NOMO-1 treated with DMSO at 0.1 percent for 48 hours (cell line): ENCODE data around the gene RPL31.
A peak's percentile ranks its signal among the peaks of the same experiment; 100 is the strongest.

Source experiments
- DNase-seq: peaks from one replicate; lab custom pipeline; 2025; ENCODE audit not compliant: unreplicated experiment; lab: John Stamatoyannopoulos, UW

The RPL31 gene

DNA sequence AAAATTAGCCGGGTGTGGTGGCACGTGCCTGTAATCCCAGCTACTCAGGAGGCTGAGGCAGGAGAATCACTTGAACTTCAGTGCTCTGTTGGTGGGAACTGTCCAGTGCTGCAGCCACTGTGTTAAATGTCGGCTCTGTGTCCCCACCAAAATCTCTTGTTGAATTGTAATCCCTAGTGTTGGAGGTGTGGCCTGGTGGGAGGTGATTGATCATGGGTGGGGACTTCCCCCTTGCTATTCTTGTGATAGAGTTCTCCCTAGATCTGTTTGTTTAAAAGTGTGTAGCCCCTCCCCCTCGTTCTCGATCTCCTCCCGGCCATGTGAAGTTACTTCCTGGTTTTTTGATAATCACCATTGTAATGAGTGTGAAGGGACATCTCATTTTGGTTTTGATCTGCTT, 9.8 kb upstream of the RPL31 start:
- peak; percentile 45 for DNase-seq

DNA sequence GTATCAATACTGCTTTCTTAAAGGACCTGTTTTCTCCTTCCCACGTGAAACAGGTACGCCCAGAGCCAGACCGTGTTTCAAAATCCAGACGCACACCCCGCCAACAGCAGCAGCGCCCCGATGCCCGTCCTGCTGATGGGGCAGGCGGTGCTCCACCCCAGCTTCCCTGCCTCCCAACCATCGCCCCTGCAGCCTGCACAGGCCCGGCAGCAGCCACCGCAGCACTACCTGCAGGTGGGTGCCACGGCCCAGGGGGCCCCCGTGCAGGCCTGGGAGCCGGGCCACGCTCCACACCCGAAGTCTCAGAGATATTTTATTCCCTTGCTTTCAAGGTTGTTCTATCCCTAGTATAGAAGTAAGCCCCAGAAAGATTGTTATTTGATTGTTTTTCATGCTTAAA, 8.8 kb upstream of the RPL31 start:
- DNase-seq = no peak

DNA sequence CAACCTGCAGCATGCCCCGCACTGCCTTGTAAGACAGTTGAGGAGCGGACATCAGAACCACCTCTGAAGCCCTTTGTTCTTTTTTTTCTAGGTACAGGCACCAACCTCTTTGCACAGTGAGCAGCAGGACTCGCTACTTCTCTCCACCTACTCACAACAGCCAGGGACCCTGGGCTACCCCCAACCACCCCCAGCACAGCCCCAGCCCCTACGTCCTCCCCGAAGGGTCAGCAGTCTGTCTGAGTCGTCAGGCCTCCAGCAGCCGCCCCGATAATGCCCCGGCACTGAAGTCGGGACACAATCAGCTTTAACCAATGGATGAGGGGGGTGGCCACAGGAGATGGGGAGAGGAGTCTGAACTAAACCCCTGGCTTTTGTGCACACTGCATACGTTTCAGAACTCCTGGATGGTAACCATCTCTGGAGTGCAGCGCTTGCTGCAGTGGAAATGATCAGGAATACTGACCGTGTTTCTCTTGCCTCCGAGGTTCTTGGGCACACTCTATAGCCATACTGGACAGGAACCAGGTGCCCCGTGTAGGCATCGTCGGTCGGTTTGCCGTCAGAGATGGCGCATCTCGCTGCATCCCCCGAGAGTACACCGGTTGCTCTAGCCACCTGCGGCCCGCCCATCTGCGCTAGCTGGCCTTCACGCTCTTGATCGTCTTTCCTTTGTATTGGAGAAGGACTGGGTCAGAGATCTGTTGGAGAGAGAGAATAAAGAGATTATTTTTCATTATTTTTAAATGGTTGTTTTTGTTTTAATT, 6.6 kb upstream of the RPL31 start:
- DNase-seq = no peak

DNA sequence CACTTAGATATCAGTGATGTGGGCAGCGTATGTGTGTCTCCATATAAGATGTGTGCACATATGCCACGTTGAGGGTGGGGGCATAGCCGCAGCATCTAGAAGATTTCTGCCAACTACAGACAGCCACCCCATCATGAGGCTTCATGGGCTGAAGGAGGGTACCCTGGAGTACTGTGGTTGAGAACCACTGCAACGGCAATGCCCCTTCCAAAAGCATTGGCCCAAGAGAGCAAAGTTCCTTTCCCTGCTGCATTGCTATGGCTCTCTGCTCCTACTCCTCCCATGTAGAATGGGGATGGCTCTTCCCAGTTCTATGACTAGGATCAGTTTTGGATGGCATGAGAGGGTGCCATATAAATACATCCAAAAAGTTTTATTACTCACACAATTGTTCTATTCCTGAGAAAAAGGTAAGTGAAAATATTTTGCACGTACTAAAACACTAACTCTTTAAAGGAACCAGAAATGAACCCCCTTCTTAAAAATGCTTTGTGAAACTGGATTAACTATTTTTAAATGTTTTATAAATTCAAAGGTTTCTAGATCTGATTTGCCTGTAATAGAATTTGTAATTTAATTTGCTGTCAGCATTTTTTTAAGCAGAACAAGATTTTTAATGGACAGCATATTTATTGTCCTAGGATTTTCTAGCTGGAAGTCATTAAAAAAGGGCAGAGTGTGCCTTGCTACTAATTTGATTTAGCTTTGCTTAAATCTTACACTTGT, 4.4 kb upstream of the RPL31 start:
- DNase-seq = no peak

DNA sequence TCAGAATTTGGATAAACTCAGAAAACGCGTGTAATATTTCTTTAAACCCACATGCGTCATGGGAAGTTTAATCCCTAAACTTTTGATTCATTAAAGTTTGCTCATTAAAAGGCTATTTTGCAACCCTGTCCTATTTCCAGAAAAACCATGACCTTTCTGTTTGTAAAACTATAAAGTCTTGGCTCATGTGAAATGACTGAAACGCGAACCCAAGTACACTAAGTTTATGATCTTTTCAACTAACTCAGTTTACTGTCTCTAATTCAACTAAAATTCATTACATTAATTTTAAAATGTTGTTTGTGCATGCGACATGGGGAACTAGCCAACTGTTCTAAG, 3.9 kb upstream of the RPL31 start:
- DNase-seq = no peak

DNA sequence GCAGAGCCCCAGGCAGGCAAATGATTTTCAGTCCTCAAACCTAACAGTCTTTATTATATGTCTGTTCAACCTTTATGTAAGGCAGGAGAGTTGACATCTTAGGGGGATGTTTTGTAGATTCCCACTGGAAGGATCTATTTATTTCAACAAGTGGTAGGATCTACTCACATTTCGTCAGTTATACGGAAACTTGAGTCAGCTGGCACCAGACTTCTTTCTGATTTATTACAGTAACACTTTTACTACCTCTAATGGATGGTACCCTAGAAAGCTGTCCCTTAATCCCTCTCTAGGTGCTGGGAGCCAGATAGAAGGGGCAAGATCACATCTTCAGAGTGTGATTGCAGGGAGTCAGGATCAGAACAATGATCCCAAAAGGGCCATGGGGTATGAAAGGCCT, 2.1 kb upstream of the RPL31 start:
- no peak for DNase-seq

DNA sequence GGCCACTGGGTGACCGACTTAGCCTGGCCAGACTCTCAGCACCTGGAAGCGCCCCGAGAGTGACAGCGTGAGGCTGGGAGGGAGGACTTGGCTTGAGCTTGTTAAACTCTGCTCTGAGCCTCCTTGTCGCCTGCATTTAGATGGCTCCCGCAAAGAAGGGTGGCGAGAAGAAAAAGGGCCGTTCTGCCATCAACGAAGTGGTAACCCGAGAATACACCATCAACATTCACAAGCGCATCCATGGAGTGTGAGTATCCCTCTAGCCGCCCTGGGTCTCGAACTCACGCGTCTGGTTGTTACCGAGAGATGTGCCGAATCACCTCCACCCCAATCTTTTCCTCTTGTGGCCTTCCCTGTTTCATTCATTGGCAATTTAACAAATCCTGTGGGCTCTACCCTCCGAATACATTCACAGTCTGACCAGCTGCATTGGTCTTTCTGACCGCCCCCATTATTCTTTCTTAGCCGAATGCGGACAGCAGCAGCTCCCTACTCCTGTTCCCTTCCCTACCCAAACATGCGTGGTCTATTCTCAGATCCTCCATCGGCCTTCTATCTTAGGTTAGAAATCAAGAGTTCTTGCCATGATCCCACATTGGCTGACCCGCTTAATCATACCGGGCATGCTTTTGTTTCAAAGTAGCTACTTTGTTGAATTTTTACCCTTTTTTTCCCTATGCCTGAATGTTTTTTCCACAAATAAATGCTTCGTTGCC, 631 bp downstream of the RPL31 start:
- DNase-seq = no peak

DNA sequence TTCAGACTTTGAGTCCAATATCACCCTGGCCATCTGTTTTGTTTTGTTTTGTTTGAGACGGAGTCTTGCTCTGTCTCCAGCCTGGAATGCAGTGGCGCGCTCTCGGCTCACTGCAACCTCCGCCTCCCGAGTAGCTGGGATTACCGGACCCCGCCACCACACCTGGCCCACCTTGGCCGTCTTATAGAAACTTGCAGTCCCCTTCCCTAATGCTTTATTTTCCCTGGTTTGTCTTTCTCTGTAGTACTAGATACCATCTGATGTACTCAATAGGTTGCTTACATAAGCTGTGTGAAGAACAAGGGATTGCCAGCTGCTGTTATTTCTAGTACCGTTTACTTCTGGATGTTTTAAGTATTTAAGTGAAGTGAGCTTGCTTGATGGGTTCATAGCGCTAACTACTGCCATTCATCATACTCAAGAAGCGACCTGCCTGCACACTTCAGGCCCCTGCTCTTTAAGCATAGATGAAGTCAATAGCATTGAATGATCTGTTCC, 1.2 kb downstream of the RPL31 start:
- no peak for DNase-seq

DNA sequence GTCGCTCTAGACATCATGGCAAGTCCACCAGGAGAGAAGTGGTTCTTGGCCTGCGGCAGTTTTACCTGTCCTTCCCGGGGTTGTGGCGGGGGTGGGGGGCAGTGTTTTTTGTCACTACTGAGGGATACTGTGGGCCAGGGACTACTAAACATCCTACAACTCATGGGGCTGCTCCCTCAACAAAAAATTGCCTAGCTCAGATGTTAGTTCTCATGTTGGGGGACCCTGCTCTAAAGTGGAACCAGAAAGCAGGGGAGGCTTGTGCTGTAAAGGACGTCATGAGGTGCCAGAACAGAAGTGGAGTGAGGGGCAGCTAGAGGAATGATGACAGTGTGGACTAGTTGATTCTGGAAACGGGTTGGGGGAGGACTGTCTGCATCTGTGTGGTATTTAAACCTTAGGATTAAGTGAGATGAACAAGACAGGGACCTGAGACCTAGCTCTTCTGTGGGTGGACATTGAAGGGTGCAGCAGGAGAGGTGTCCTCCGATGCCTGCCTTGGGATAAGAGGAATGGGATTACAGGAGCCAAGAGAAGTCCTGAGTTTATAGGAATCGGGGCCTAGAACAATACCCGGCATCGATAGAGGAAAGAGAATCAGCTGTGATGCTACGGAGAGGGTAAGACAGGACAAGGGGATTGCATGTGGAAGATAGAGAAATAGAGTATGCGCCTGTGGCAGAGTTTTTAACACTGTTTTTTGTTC, 2.7 kb downstream of the RPL31 start:
- no peak for DNase-seq

DNA sequence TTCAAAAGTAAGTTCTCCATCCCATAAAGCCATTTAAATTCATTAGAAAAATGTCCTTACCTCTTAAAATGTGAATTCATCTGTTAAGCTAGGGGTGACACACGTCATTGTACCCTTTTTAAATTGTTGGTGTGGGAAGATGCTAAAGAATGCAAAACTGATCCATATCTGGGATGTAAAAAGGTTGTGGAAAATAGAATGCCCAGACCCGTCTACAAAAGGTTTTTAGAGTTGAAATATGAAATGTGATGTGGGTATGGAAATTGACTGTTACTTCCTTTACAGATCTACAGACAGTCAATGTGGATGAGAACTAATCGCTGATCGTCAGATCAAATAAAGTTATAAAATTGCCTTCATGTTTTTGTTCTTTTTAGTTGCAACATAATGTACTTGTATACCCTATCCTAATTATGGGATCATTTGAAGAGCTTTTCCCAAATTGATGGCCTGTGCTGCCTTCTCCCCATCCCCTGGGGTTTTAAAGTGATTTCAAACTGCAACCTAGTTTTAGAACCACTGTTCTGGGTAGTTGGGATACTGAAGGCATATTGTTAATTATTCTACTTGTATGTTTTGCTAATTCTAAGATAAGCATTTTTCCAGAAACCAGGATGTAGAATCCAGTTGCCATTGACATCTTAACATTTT, 4.1 kb downstream of the RPL31 start:
- no peak for DNase-seq

DNA sequence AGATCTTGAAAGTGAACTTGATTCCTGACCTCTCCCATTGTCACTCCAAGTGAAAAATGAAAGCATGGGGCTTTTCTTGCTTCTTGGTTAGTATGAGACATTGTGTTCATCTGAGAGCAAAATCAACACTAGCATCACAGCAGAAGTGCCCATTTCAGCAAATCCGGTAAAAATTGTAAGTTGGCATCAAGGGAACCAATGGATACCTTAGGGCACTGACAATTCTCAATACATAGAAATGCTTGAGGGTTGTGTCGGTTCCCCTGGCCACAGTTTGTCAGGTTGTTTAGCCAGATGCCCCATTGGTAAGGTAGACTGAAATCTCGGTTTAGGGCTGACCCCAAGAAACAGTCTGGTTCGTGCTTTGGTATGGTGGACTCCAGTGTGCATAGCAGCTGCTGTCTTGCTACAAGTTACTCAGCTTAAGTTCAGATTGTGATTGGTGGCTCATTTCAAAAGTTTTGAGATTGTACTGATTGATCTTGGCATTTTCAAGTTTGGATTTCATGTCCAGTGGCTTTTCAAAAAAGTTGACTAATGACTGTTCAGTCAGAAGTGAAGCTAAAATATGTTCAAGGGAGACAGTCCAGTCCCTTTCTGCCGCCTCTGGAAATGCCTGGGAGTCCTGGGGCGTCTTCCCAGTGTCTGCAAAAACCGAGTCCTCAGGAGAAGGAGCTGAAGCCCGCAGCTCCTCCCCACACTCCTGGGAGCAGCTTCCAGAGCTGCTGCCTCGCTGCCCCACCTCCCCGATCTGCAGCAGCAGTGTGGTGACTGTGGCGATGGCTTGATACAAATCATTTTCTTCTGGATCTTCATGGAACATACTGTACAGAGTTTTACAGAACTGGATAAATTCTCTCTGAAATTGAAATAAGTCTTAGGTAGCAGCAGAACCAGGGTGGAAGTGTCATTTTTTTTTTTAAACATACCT, 5.6 kb downstream of the RPL31 start:
- no peak for DNase-seq

DNA sequence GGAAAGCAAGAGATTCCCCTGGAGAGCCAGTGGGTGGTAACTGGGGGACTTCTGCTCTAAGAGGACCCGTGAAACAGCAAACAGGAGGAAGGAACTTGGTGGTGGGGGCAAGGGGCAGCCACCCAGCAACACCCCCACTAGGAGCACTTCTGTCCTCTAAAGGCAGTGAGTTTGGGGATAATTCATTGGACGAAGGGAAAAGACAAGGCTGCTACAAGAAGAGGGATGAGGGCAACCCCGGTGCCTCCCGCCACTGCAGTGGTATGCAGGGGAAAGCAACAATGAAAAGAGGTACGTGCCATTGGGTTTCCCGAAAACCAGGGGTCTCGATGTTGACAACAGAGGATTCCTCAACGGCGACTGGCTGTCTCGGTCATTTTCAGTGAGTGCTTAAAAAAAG, 9.1 kb downstream of the RPL31 start:
- DNase-seq = no peak

DNA sequence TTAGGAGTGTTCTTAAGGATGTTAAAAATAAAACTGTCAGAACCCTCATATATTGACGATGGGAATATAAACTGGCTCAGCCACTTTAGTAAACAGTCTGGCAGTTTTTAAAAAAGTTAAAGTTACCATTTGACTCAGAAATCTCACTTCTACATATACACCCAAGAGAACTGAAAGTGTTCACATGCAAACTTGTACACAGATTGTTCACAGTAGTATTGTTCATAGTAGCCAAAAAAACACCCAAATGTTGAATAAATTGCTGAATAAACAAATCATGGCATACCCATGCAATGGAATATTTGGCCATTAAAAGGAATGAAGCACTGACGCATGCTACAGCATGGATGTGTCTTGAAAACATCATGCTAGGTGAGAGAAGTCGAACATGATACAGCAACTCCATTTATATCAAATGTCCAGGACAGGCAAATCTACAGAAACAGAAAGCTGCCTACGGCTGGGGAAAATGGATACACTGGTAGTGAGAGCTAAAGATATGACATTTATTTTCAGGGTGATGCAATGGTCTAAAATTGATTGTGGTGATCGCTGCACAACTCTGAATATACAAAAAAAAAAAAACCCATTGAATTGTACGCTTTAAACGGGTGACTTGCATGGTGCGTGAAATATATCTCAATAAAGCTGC, 10.1 kb downstream of the RPL31 start:
- no peak for DNase-seq

DNA sequence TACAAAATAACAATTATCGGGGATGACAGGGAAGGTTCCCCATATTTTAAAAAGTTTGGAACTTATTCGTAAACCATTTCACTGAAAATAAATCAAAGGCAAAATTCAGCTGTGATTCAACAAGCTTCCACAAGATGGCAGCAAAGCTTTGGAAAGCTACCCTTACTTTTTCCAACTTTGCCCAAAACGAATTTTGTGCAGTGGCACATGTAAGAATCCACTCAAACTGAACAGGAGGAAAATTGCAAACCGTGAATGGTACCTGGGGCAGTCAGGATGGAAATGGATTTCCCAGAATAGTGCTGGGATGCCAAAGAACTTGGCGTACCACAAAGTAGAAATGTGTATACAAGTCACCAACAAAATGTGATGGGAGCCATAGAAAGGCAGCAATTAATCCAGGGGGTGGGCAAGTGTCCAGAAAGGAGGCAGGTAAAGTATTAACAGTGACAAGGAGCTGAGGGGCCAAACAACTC, 10.7 kb downstream of the RPL31 start:
- peak; percentile 19 for DNase-seq

DNA sequence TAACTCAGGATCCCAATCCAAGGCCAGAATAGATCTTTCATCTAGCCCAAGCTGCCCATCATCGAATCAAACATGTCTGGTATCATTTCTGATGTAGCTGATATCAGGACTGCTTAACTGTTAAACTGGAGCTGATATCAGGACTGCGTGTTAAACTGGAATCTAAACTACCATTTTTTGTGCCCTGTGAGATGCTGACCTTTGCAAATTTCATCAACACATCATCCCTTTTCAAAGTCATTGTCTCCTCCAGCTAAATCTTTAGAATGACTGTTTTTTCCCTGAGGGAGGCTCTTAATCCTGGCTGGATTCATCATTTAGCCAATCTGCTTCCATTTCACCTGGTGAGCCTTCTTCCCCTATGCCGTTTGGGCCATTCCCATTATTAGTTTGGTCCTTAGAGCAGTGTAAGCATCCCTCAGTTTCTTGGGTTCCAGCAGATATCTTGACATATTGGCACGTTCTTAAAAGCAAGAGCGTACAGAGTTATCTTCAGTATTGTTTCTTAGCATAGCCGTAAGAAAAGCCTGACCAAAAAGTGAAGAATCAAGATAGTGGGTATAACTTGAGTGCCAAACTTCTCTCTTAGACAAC, 12.3 kb downstream of the RPL31 start:
- DNase-seq = no peak

DNA sequence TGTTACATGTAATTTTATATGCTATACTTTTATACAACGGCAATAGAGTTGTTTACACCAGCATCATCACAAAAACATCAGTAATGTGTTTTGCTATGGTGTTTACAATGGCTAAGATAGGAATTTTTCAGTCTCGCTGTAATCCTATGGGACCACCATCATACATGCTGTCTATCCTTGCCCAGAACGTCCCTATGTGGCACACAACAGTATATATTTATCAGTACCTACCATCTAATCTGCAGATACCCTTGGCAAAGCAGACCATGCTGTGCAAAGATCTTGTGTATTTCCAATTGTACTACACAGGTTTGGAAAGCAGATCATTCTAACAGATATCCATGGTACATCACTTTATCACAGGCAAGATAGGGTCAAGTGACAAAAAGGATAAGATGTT, 15.3 kb downstream of the RPL31 start:
- DNase-seq = no peak

DNA sequence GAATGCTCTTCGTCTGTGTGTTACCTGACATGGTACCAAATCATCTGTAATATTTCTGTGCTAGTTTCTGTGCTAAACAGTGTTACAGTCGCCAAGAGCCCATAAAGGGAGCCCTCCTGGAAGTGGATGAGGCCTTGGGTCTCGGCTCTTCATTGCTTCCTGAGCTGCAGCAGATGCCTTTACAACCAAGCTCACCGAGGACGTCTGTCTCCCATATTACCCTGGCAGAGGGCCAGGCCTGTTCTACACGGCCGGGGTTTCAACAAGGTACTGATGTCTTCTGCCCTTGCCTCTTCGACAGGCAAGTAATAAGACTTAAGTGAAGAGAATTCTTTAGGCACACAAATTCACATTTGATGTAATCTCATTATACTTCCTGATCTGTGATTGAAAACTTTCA, 16.8 kb downstream of the RPL31 start:
- no peak for DNase-seq

DNA sequence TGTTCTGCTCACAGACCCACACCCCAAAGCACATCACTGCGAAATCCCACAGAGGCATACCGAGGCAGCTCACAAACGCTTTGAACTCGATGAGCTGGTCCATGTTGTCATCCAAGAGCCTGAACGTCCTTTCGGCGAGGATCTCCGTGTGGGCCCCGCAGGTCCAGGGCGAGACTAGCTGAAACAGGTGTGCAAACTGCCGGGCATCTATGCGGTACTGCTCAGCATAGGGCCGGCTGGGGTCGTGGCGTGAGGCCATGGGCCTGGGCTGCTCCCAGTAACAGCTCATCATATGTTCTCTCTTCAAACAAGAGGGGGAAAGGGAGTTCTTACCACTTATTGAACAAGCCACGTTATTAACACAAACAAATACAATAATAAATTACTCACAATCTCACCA, 20.1 kb downstream of the RPL31 start:
- DNase-seq = no peak
